Measurements from ENCODE around the gene SNRPA1.

Gene SNRPA1

GRCh38 chr15:101266787-101267186, 28.3 kb downstream of the SNRPA1 start:
- no peaks in the 10 kb centered on the region for H3K27me3 ChIP-seq (ENCODE audit: low read depth, low read length)
- H3K9me3 ChIP-seq (ENCODE audit: control insufficient read depth in 1 of 2, low read length in 2 of 2) = no peaks in the 10 kb centered on the region
- H3K36me3 ChIP-seq (ENCODE audit: control insufficient read depth in 1 of 2, insufficient read depth in 2 of 2, low read length in 2 of 2) = peaks cover 15% of the 10 kb centered on the region in 2 donors
- H3K4me3 ChIP-seq (ENCODE audit: low read depth in 1 of 2, low read length in 2 of 2) = no peak overlapping the region
- no peak overlapping the region for H3K27ac ChIP-seq (ENCODE audit: low read length)
- H3K4me1 ChIP-seq (ENCODE audit: control insufficient read depth in 1 of 2, insufficient read depth in 2 of 2, low read length in 2 of 2) = peaks cover 0 to 7% of the 10 kb centered on the region in 2 donors

GRCh38 chr15:101266034-101266433, 29.0 kb downstream of the SNRPA1 start:
- Histone ChIP-seq H3K4me3 (ENCODE audit: low read depth in 1 of 2, low read length in 2 of 2) (no peak overlapping the region), H3K27ac (ENCODE audit: low read length) (no peak overlapping the region), H3K27me3 (ENCODE audit: low read depth, low read length) (no peaks in the 10 kb centered on the region), H3K9me3 (ENCODE audit: control insufficient read depth in 1 of 2, low read length in 2 of 2) (no peaks in the 10 kb centered on the region), H3K36me3 (ENCODE audit: control insufficient read depth in 1 of 2, insufficient read depth in 2 of 2, low read length in 2 of 2) (peaks cover 7 to 8% of the 10 kb centered on the region in 2 donors), H3K4me1 (ENCODE audit: control insufficient read depth in 1 of 2, insufficient read depth in 2 of 2, low read length in 2 of 2) (peaks cover 0 to 7% of the 10 kb centered on the region in 2 donors)

- Histone ChIP-seq H3K4me3 (ENCODE audit: low read depth in 1 of 2, low read length in 2 of 2) (no peak overlapping the region), H3K27me3 (ENCODE audit: low read depth, low read length) (no peaks in the 10 kb centered on the region), H3K27ac (ENCODE audit: low read length) (no peak overlapping the region), H3K4me1 (ENCODE audit: control insufficient read depth in 1 of 2, insufficient read depth in 2 of 2, low read length in 2 of 2) (peaks cover 0 to 7% of the 10 kb centered on the region in 2 donors), H3K36me3 (ENCODE audit: control insufficient read depth in 1 of 2, insufficient read depth in 2 of 2, low read length in 2 of 2) (no peaks in the 10 kb centered on the region), H3K9me3 (ENCODE audit: control insufficient read depth in 1 of 2, low read length in 2 of 2) (no peaks in the 10 kb centered on the region)
These were observed 30.0 kb downstream of the SNRPA1 start for GRCh38 chr15:101264911-101265641.

- no peak overlapping the region for H3K4me3 ChIP-seq (ENCODE audit: low read depth in 1 of 2, low read length in 2 of 2)
- no peaks in the 10 kb centered on the region for H3K36me3 ChIP-seq (ENCODE audit: control insufficient read depth in 1 of 2, insufficient read depth in 2 of 2, low read length in 2 of 2)
- H3K9me3 ChIP-seq (ENCODE audit: control insufficient read depth in 1 of 2, low read length in 2 of 2) = no peaks in the 10 kb centered on the region
- H3K27me3 ChIP-seq (ENCODE audit: low read depth, low read length) = no peaks in the 10 kb centered on the region
- peaks cover 0 to 7% of the 10 kb centered on the region in 2 donors for H3K4me1 ChIP-seq (ENCODE audit: control insufficient read depth in 1 of 2, insufficient read depth in 2 of 2, low read length in 2 of 2)
- no peak overlapping the region for H3K27ac ChIP-seq (ENCODE audit: low read length)
These were observed 31.0 kb downstream of the SNRPA1 start for GRCh38 chr15:101264011-101264410.

GRCh38 chr15:101262551-101262950, 32.5 kb downstream of the SNRPA1 start:
- Histone ChIP-seq H3K27me3 (ENCODE audit: low read depth, low read length) (no peaks in the 10 kb centered on the region), H3K9me3 (ENCODE audit: control insufficient read depth in 1 of 2, low read length in 2 of 2) (no peaks in the 10 kb centered on the region), H3K36me3 (ENCODE audit: control insufficient read depth in 1 of 2, insufficient read depth in 2 of 2, low read length in 2 of 2) (no peaks in the 10 kb centered on the region), H3K27ac (ENCODE audit: low read length) (no peak overlapping the region), H3K4me1 (ENCODE audit: control insufficient read depth in 1 of 2, insufficient read depth in 2 of 2, low read length in 2 of 2) (peaks cover 0 to 4% of the 10 kb centered on the region in 2 donors), H3K4me3 (ENCODE audit: low read depth in 1 of 2, low read length in 2 of 2) (no peak overlapping the region)

GRCh38 chr15:101258238-101259144, 36.6 kb downstream of the SNRPA1 start:
- Histone ChIP-seq H3K4me1 (ENCODE audit: control insufficient read depth in 1 of 2, insufficient read depth in 2 of 2, low read length in 2 of 2) (no peaks in the 10 kb centered on the region), H3K36me3 (ENCODE audit: control insufficient read depth in 1 of 2, insufficient read depth in 2 of 2, low read length in 2 of 2) (no peaks in the 10 kb centered on the region), H3K27me3 (ENCODE audit: low read depth, low read length) (no peaks in the 10 kb centered on the region), H3K9me3 (ENCODE audit: control insufficient read depth in 1 of 2, low read length in 2 of 2) (no peaks in the 10 kb centered on the region), H3K27ac (ENCODE audit: low read length) (no peak overlapping the region), H3K4me3 (ENCODE audit: low read depth in 1 of 2, low read length in 2 of 2) (no peak overlapping the region)

- no peak overlapping the region for H3K4me3 ChIP-seq (ENCODE audit: low read depth in 1 of 2, low read length in 2 of 2)
- H3K4me1 ChIP-seq (ENCODE audit: control insufficient read depth in 1 of 2, insufficient read depth in 2 of 2, low read length in 2 of 2) = peaks cover 5 to 6% of the 10 kb centered on the region in 2 donors
- no peak overlapping the region for H3K27ac ChIP-seq (ENCODE audit: low read length)
- no peaks in the 10 kb centered on the region for H3K36me3 ChIP-seq (ENCODE audit: control insufficient read depth in 1 of 2, insufficient read depth in 2 of 2, low read length in 2 of 2)
- H3K9me3 ChIP-seq (ENCODE audit: control insufficient read depth in 1 of 2, low read length in 2 of 2) = no peaks in the 10 kb centered on the region
- no peaks in the 10 kb centered on the region for H3K27me3 ChIP-seq (ENCODE audit: low read depth, low read length)
These were observed 38.3 kb downstream of the SNRPA1 start for GRCh38 chr15:101256757-101257156.

GRCh38 chr15:101255615-101256241, 39.3 kb downstream of the SNRPA1 start:
- H3K27ac ChIP-seq (ENCODE audit: low read length) = no peak overlapping the region

GRCh38 chr15:101255051-101255395, 40.0 kb downstream of the SNRPA1 start:
- Histone ChIP-seq H3K36me3 (ENCODE audit: control insufficient read depth in 1 of 2, insufficient read depth in 2 of 2, low read length in 2 of 2) (no peaks in the 10 kb centered on the region), H3K4me3 (ENCODE audit: low read depth in 1 of 2, low read length in 2 of 2) (no peak overlapping the region), H3K27ac (ENCODE audit: low read length) (no peak overlapping the region), H3K4me1 (ENCODE audit: control insufficient read depth in 1 of 2, insufficient read depth in 2 of 2, low read length in 2 of 2) (peaks cover 5 to 11% of the 10 kb centered on the region in 2 donors), H3K27me3 (ENCODE audit: low read depth, low read length) (no peaks in the 10 kb centered on the region), H3K9me3 (ENCODE audit: control insufficient read depth in 1 of 2, low read length in 2 of 2) (no peaks in the 10 kb centered on the region)

More at GRCh38 chr15:101255615-101256241, 39.3 kb downstream of the SNRPA1 start:
- H3K4me3 ChIP-seq (ENCODE audit: low read depth in 1 of 2, low read length in 2 of 2) = no peak overlapping the region
- peaks cover 5 to 6% of the 10 kb centered on the region in 2 donors for H3K4me1 ChIP-seq (ENCODE audit: control insufficient read depth in 1 of 2, insufficient read depth in 2 of 2, low read length in 2 of 2)
- no peaks in the 10 kb centered on the region for H3K27me3 ChIP-seq (ENCODE audit: low read depth, low read length)
- no peaks in the 10 kb centered on the region for H3K9me3 ChIP-seq (ENCODE audit: control insufficient read depth in 1 of 2, low read length in 2 of 2)
- no peaks in the 10 kb centered on the region for H3K36me3 ChIP-seq (ENCODE audit: control insufficient read depth in 1 of 2, insufficient read depth in 2 of 2, low read length in 2 of 2)

GRCh38 chr15:101254157-101255050, 40.6 kb downstream of the SNRPA1 start:
- Histone ChIP-seq H3K36me3 (ENCODE audit: control insufficient read depth in 1 of 2, insufficient read depth in 2 of 2, low read length in 2 of 2) (no peaks in the 10 kb centered on the region), H3K4me3 (ENCODE audit: low read depth in 1 of 2, low read length in 2 of 2) (no peak overlapping the region), H3K4me1 (ENCODE audit: control insufficient read depth in 1 of 2, insufficient read depth in 2 of 2, low read length in 2 of 2) (peaks cover 5 to 16% of the 10 kb centered on the region in 2 donors), H3K27ac (ENCODE audit: low read length) (no peak overlapping the region), H3K27me3 (ENCODE audit: low read depth, low read length) (no peaks in the 10 kb centered on the region), H3K9me3 (ENCODE audit: control insufficient read depth in 1 of 2, low read length in 2 of 2) (no peaks in the 10 kb centered on the region)
